Type B pancreatic cell (in vitro differentiated cells): ENCODE measurements around the gene ERO1B. TPM values are rescaled to one million over a fixed set of nuclear protein-coding genes. Genes with fewer than 3 reads are reported as not detected.

Experiments used
- DNase-seq: peaks from one replicate; pipeline ENCODE4 v3.0.0; 2021; ENCODE audit warnings: mixed read lengths; ENCODE audit not compliant: unreplicated experiment; ENCODE audit errors: extremely low spot score
- H3K27ac Mint-ChIP-seq: 2 replicates; pipeline ENCODE4 v1.8.0; 2021; ENCODE audit warnings: mild to moderate bottlenecking, mixed read lengths
- H3K27me3 Mint-ChIP-seq: 2 replicates; pipeline ENCODE4 v1.8.0; 2021; ENCODE audit warnings: mixed read lengths
- H3K36me3 Mint-ChIP-seq: 2 replicates; pipeline ENCODE4 v1.8.0; 2021; ENCODE audit warnings: mixed read lengths
- H3K4me1 Mint-ChIP-seq: one replicate; pipeline ENCODE4 v1.8.0; 2021; ENCODE audit warnings: mixed read lengths; ENCODE audit not compliant: unreplicated experiment
- H3K4me3 Mint-ChIP-seq: 2 replicates; pipeline ENCODE4 v1.8.0; 2021; ENCODE audit warnings: mild to moderate bottlenecking, mixed read lengths
- H3K9me3 Mint-ChIP-seq: 2 replicates; pipeline ENCODE4 v1.8.0; 2021; ENCODE audit warnings: mixed read lengths
- CTCF ChIP-seq: fragments of 200-600 bp; sonication (generic); conservative IDR thresholded peaks from 2 replicates; pipeline ENCODE4 v1.5.0; 2021; ENCODE audit warnings: antibody characterized with exemption, mild to moderate bottlenecking
- total RNA-seq: library from RNA; stranded (reverse); gene quantifications from 2 replicates; pipeline ENCODE4 v1.2.1, GENCODE V29; 2021; ENCODE audit warnings: low replicate concordance

ERO1B gene
- total RNA-seq, 1 donor from 2014 or later, result 33.0 TPM

GRCh38 chr1:236269439-236269838 is 12.3 kb downstream of the ERO1B start:
- no peaks in the 10 kb centered on the region for H3K4me1 Mint-ChIP-seq
- H3K27me3 Mint-ChIP-seq, result no peaks in the 10 kb centered on the region
- H3K9me3 Mint-ChIP-seq, result no peaks in the 10 kb centered on the region
- no peak for TF ChIP-seq CTCF
- no peak overlapping the region for H3K27ac Mint-ChIP-seq
- DNase-seq, result no peak
- H3K36me3 Mint-ChIP-seq, result peaks cover 18% of the 10 kb centered on the region
- H3K4me3 Mint-ChIP-seq, result no peak overlapping the region

GRCh38 chr1:236261898-236262297 is 19.9 kb downstream of the ERO1B start:
- Mint-ChIP-seq H3K4me1 (no peaks in the 10 kb centered on the region), H3K9me3 (peaks cover 11% of the 10 kb centered on the region), H3K27ac (no peak overlapping the region), H3K36me3 (peaks cover 28% of the 10 kb centered on the region), H3K27me3 (no peaks in the 10 kb centered on the region), H3K4me3 (no peak overlapping the region)
- DNase-seq, result no peak
- TF ChIP-seq CTCF, result no peak

- H3K27ac Mint-ChIP-seq, result no peak overlapping the region
- no peak for TF ChIP-seq CTCF
- peaks cover 24% of the 10 kb centered on the region for H3K36me3 Mint-ChIP-seq
- H3K27me3 Mint-ChIP-seq, result no peaks in the 10 kb centered on the region
- DNase-seq, result no peak
- no peaks in the 10 kb centered on the region for H3K4me1 Mint-ChIP-seq
- no peak overlapping the region for H3K4me3 Mint-ChIP-seq
- H3K9me3 Mint-ChIP-seq, result peaks cover 11% of the 10 kb centered on the region
Measured at GRCh38 chr1:236261033-236261432, 20.7 kb downstream of the ERO1B start.

GRCh38 chr1:236259043-236259442 is 22.7 kb downstream of the ERO1B start:
- no peak for TF ChIP-seq CTCF
- Mint-ChIP-seq H3K36me3 (peaks cover 24% of the 10 kb centered on the region), H3K27me3 (no peaks in the 10 kb centered on the region), H3K27ac (no peak overlapping the region), H3K4me3 (no peak overlapping the region), H3K4me1 (no peaks in the 10 kb centered on the region), H3K9me3 (peaks cover 11% of the 10 kb centered on the region)
- no peak for DNase-seq

- no peak overlapping the region for H3K27ac Mint-ChIP-seq
- no peaks in the 10 kb centered on the region for H3K27me3 Mint-ChIP-seq
- peaks cover 11% of the 10 kb centered on the region for H3K9me3 Mint-ChIP-seq
- H3K4me1 Mint-ChIP-seq, result no peaks in the 10 kb centered on the region
- TF ChIP-seq CTCF, result no peak
- H3K36me3 Mint-ChIP-seq, result peaks cover 24% of the 10 kb centered on the region
- no peak overlapping the region for H3K4me3 Mint-ChIP-seq
- no peak for DNase-seq
Measured at GRCh38 chr1:236258114-236258622, 23.6 kb downstream of the ERO1B start.

GRCh38 chr1:236257216-236257615 is 24.5 kb downstream of the ERO1B start:
- no peak for TF ChIP-seq CTCF
- peaks cover 24% of the 10 kb centered on the region for H3K36me3 Mint-ChIP-seq
- no peaks in the 10 kb centered on the region for H3K27me3 Mint-ChIP-seq
- H3K27ac Mint-ChIP-seq, result no peak overlapping the region
- H3K9me3 Mint-ChIP-seq, result peaks cover 11% of the 10 kb centered on the region
- no peak for DNase-seq
- no peak overlapping the region for H3K4me3 Mint-ChIP-seq
- no peaks in the 10 kb centered on the region for H3K4me1 Mint-ChIP-seq
